Measurements from ENCODE around the gene FRMPD1. TPM values are rescaled to one million over a fixed set of nuclear protein-coding genes. Genes with fewer than 3 reads are reported as not detected.

The FRMPD1 gene
- total RNA-seq, 1 experiment from 2014 or later = 0.26 TPM

DNA sequence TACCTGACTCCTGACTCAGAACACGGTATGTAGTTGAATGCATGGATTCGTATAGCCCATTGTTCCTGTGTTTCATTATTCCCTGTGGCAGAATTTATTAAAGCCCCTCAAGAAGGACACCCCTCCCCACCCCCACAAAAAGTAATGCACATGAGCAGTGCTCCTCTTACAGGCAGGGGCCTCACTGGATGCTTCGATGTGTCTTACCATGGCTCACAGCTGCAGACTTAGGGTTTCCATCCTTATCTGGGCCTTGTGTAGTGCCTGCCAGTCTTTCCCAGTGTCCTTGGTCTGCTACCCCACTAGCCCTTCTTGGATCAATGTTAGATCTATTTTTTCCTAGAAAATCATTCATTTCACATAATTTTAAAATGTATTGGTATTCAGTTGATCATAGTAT, 119.2 kb downstream of the FRMPD1 start (continued):
- TF ChIP-seq, protein P1, sequence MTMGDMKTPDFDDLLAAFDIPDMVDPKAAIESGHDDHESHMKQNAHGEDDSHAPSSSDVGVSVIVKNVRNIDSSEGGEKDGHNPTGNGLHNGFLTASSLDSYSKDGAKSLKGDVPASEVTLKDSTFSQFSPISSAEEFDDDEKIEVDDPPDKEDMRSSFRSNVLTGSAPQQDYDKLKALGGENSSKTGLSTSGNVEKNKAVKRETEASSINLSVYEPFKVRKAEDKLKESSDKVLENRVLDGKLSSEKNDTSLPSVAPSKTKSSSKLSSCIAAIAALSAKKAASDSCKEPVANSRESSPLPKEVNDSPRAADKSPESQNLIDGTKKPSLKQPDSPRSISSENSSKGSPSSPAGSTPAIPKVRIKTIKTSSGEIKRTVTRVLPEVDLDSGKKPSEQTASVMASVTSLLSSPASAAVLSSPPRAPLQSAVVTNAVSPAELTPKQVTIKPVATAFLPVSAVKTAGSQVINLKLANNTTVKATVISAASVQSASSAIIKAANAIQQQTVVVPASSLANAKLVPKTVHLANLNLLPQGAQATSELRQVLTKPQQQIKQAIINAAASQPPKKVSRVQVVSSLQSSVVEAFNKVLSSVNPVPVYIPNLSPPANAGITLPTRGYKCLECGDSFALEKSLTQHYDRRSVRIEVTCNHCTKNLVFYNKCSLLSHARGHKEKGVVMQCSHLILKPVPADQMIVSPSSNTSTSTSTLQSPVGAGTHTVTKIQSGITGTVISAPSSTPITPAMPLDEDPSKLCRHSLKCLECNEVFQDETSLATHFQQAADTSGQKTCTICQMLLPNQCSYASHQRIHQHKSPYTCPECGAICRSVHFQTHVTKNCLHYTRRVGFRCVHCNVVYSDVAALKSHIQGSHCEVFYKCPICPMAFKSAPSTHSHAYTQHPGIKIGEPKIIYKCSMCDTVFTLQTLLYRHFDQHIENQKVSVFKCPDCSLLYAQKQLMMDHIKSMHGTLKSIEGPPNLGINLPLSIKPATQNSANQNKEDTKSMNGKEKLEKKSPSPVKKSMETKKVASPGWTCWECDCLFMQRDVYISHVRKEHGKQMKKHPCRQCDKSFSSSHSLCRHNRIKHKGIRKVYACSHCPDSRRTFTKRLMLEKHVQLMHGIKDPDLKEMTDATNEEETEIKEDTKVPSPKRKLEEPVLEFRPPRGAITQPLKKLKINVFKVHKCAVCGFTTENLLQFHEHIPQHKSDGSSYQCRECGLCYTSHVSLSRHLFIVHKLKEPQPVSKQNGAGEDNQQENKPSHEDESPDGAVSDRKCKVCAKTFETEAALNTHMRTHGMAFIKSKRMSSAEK (CRISPR knock-in tag; IDR thresholded peaks at IDR 0.05; ENCODE audit: borderline replicate concordance) = no peak
- TF ChIP-seq, protein P2, sequence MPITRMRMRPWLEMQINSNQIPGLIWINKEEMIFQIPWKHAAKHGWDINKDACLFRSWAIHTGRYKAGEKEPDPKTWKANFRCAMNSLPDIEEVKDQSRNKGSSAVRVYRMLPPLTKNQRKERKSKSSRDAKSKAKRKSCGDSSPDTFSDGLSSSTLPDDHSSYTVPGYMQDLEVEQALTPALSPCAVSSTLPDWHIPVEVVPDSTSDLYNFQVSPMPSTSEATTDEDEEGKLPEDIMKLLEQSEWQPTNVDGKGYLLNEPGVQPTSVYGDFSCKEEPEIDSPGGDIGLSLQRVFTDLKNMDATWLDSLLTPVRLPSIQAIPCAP (CRISPR knock-in tag; IDR thresholded peaks at IDR 0.05) = no peak
- TF ChIP-seq SP1 (CRISPR knock-in tag; conservative IDR thresholded peaks at IDR 0.05) (no peak), MYBL2 (CRISPR knock-in tag; IDR thresholded peaks at IDR 0.05) (no peak)
- TF ChIP-seq, protein P3, sequence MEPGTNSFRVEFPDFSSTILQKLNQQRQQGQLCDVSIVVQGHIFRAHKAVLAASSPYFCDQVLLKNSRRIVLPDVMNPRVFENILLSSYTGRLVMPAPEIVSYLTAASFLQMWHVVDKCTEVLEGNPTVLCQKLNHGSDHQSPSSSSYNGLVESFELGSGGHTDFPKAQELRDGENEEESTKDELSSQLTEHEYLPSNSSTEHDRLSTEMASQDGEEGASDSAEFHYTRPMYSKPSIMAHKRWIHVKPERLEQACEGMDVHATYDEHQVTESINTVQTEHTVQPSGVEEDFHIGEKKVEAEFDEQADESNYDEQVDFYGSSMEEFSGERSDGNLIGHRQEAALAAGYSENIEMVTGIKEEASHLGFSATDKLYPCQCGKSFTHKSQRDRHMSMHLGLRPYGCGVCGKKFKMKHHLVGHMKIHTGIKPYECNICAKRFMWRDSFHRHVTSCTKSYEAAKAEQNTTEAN (CRISPR knock-in tag; IDR thresholded peaks at IDR 0.05) = no peak

DNA sequence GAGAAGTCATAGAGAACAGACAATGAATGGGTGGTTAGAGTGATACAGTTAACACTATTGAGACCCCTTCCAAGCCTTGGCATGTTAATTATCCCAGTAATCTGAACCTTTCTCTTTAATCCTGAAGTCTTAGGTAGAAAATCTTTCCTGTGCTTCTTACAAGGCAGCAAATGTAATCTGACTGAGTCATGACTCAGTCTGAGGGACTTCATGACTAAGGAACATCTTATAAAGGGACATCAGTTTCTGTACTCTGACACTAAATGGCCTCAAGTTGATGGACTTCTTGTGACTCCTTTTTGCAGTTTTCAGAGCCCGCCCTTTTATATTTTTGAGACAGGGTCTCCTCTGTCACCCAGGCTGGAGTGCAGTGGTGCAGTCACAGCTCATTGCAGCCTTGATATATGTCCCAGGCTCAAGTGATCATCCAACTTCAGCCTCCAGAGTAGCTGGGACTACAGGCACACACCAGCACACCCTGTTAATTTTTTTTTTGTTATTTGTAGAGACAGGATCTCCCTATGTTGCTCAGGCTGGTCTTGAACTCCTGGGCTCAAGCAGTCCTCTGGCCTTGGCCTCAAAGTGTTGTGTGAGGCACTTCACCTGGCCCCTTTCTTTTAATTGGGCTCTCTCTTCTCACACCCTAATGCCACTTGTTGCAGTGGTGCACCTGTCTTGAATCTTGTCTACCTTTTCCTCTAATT, 124.6 kb downstream of the FRMPD1 start:
- CTCF ChIA-PET = no interaction called here

DNA sequence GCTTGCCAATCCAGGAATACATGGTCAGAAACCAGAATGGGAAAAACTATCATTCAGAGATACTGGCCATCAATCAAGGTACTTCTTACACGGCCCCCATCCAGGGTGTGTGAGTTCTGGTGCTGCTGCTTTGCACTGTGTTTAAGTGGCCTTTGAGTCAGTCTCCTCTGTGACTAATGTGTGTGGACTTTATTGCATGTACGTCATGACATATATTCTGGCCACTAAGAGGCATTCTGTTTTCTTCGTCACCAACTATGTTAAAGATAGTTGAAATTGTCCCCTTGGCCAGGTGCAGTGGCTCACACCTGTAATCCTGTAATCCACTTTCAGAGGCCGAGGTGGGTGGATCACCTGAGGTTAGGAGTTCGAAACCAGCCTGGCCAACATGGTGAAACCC, 125.6 kb downstream of the FRMPD1 start:
- Mint-ChIP-seq H3K4me1 (no peaks in the 10 kb centered on the region), H3K4me3 (no peak overlapping the region), H3K27ac (no peak overlapping the region), H3K9me3 (no peaks in the 10 kb centered on the region), H3K36me3 (peaks cover 47% of the 10 kb centered on the region), H3K27me3 (ENCODE audit: low read depth) (no peaks in the 10 kb centered on the region)
- ATAC-seq (no peak), DNase-seq (ENCODE audit: low spot score) (no peak)
- ChIA-PET CTCF (no interaction called here), POLR2A (no interaction called here)
- TF ChIP-seq, protein P4, sequence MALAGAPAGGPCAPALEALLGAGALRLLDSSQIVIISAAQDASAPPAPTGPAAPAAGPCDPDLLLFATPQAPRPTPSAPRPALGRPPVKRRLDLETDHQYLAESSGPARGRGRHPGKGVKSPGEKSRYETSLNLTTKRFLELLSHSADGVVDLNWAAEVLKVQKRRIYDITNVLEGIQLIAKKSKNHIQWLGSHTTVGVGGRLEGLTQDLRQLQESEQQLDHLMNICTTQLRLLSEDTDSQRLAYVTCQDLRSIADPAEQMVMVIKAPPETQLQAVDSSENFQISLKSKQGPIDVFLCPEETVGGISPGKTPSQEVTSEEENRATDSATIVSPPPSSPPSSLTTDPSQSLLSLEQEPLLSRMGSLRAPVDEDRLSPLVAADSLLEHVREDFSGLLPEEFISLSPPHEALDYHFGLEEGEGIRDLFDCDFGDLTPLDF (CRISPR knock-in tag; IDR thresholded peaks at IDR 0.05) = no peak
- TF ChIP-seq, protein P5, sequence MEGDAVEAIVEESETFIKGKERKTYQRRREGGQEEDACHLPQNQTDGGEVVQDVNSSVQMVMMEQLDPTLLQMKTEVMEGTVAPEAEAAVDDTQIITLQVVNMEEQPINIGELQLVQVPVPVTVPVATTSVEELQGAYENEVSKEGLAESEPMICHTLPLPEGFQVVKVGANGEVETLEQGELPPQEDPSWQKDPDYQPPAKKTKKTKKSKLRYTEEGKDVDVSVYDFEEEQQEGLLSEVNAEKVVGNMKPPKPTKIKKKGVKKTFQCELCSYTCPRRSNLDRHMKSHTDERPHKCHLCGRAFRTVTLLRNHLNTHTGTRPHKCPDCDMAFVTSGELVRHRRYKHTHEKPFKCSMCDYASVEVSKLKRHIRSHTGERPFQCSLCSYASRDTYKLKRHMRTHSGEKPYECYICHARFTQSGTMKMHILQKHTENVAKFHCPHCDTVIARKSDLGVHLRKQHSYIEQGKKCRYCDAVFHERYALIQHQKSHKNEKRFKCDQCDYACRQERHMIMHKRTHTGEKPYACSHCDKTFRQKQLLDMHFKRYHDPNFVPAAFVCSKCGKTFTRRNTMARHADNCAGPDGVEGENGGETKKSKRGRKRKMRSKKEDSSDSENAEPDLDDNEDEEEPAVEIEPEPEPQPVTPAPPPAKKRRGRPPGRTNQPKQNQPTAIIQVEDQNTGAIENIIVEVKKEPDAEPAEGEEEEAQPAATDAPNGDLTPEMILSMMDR (IDR thresholded peaks at IDR 0.05) = no peak
- TF ChIP-seq ZNF423 (CRISPR knock-in tag; IDR thresholded peaks at IDR 0.05) (no peak), ZNF219 (CRISPR knock-in tag; IDR thresholded peaks at IDR 0.05; ENCODE audit: borderline replicate concordance) (no peak), TP53 (CRISPR knock-in tag; IDR thresholded peaks at IDR 0.05) (no peak), GTF2I (CRISPR knock-in tag; conservative IDR thresholded peaks at IDR 0.05) (no peak)
- TF ChIP-seq, protein P6, sequence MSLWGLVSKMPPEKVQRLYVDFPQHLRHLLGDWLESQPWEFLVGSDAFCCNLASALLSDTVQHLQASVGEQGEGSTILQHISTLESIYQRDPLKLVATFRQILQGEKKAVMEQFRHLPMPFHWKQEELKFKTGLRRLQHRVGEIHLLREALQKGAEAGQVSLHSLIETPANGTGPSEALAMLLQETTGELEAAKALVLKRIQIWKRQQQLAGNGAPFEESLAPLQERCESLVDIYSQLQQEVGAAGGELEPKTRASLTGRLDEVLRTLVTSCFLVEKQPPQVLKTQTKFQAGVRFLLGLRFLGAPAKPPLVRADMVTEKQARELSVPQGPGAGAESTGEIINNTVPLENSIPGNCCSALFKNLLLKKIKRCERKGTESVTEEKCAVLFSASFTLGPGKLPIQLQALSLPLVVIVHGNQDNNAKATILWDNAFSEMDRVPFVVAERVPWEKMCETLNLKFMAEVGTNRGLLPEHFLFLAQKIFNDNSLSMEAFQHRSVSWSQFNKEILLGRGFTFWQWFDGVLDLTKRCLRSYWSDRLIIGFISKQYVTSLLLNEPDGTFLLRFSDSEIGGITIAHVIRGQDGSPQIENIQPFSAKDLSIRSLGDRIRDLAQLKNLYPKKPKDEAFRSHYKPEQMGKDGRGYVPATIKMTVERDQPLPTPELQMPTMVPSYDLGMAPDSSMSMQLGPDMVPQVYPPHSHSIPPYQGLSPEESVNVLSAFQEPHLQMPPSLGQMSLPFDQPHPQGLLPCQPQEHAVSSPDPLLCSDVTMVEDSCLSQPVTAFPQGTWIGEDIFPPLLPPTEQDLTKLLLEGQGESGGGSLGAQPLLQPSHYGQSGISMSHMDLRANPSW (CRISPR knock-in tag; conservative IDR thresholded peaks at IDR 0.05; ENCODE audit: low read depth) = no peak
- TF ChIP-seq, protein P7, sequence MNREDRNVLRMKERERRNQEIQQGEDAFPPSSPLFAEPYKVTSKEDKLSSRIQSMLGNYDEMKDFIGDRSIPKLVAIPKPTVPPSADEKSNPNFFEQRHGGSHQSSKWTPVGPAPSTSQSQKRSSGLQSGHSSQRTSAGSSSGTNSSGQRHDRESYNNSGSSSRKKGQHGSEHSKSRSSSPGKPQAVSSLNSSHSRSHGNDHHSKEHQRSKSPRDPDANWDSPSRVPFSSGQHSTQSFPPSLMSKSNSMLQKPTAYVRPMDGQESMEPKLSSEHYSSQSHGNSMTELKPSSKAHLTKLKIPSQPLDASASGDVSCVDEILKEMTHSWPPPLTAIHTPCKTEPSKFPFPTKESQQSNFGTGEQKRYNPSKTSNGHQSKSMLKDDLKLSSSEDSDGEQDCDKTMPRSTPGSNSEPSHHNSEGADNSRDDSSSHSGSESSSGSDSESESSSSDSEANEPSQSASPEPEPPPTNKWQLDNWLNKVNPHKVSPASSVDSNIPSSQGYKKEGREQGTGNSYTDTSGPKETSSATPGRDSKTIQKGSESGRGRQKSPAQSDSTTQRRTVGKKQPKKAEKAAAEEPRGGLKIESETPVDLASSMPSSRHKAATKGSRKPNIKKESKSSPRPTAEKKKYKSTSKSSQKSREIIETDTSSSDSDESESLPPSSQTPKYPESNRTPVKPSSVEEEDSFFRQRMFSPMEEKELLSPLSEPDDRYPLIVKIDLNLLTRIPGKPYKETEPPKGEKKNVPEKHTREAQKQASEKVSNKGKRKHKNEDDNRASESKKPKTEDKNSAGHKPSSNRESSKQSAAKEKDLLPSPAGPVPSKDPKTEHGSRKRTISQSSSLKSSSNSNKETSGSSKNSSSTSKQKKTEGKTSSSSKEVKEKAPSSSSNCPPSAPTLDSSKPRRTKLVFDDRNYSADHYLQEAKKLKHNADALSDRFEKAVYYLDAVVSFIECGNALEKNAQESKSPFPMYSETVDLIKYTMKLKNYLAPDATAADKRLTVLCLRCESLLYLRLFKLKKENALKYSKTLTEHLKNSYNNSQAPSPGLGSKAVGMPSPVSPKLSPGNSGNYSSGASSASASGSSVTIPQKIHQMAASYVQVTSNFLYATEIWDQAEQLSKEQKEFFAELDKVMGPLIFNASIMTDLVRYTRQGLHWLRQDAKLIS (CRISPR knock-in tag; IDR thresholded peaks at IDR 0.05; ENCODE audit: borderline replicate concordance) = no peak

More for the DNA sequence above, 124.6 kb downstream of the FRMPD1 start:
- DNase-seq (ENCODE audit: low spot score) (no peak), ATAC-seq (no peak)
- POLR2A ChIA-PET = no interaction called here
- Mint-ChIP-seq H3K36me3 (peaks cover 38% of the 10 kb centered on the region), H3K27ac (no peak overlapping the region), H3K9me3 (no peaks in the 10 kb centered on the region), H3K4me1 (no peaks in the 10 kb centered on the region), H3K4me3 (no peak overlapping the region), H3K27me3 (ENCODE audit: low read depth) (no peaks in the 10 kb centered on the region)
- no peak for TF ChIP-seq FOXK1 (CRISPR knock-in tag; IDR thresholded peaks at IDR 0.05)
- TF ChIP-seq JUN (CRISPR knock-in tag; IDR thresholded peaks at IDR 0.05) = no peak
